Myocyte (in vitro differentiated cells): ENCODE data around the gene VPS13D. TPM values are rescaled to one million over a fixed set of nuclear protein-coding genes. Genes with fewer than 3 reads are reported as not detected.
A peak's percentile ranks its signal among the peaks of the same experiment; 100 is the strongest.
"Not testable (repeated sequence)": the region's sequence is repeated elsewhere in the genome, so short reads cannot be mapped to it uniquely, and the experiment has no call there.

ENCODE experiments used
- DNase-seq: peaks from one replicate; pipeline ENCODE4 v3.0.0-alpha.2; 2012; ENCODE audit warnings: low read depth
- total RNA-seq: library from RNA; depleted of rRNA; stranded (reverse); fragments of >200 nt; gene quantifications from 2 replicates; pipeline ENCODE4 v1.2.3, GENCODE V29; 2014

VPS13D gene
- total RNA-seq, 1 donor from 2014 or later, result 23.0 TPM

GRCh38 chr1:12537294-12537693 lies 307.5 kb downstream of the VPS13D start:
- no peak for DNase-seq

DNA sequence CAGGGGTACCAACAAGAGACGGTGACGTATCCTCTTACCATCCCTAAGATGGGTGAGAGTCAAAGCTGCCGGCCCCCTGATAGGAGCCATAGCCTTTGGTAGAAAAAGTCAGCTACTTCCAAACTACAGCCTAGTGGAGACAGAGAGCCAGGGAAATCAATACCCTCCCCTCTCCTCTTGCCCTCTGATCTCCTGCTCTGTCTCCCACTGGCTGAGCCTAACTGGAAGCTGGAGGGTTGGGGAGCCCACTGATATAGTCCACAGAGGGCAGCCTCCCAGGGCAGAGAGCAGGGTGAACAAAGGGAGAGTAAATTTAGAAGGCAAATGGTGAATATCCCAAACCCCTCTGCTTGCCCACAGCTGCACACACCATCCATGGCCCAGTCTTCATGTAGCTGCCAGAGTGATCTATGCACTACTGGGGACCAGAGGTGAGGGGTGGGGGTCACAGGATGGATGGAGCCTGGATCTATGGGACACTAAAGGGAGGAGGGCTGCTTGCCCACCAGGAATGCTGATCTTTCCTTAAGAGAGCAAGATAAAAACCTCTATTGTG lies 308.2 kb downstream of the VPS13D start:
- DNase-seq, result no peak

GRCh38 chr1:12538536-12538935 lies 308.7 kb downstream of the VPS13D start:
- DNase-seq, result not testable (repeated sequence)

DNA sequence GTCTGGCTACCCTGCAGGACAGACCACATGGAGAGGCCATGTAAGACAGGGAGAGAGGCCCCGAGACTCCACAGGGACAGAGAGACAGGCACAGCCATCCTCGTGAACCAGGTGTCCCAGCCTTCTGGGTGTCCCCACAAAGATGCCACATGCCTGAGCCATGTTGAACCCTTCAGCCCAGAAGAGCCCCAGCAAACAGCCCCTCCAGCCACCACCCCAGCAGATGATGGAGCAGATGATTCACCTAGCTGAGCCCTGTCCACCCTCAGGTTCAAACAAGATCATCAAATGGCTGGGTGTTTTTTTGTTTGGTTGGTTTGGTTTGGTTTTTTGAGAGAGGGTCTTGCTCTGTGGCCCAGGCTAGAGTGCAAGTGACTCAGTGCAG lies 309.5 kb downstream of the VPS13D start:
- DNase-seq, result no peak

DNA sequence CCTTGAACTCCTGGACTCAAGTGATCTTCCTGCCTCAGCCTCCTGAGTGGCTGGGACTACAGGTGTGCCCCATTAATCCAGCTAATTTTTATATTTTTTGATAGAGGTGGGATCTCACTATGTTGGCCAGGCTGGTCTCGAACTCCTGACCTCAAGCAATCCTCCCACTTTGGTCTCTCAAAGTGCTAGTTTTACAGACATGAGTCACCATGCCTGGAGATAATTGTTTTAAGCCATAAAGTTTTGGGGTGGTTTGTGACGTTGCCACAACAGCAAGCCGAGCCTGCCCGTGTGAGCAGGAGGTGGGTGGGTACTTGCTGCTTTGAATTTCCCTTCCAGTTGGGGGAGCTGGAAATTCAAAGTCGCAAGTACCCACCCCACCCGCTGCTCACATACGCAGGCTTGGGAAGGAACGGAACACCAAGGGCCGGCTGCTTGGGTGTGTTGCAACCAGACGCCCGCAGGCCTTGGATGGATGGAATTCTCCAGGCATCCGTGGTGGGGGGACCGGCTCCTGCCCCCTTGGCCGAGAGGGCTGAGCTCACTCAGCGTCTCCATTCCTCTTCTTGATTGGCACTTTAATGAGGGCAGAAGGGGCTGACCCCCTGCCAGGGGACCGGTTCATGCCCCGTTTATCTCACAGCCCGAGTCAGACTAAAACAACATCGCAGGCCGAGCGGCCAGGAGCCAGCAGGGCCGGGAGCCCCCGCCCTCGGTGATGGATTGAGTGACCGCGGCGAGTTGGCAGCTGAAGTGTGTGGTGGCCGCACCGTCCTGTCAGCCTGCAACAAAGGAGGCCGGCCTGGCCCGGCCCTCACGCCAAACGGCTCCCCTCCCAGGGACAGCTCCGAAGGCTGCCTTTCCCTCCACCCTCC lies 310.1 kb downstream of the VPS13D start:
- peak; percentile 76 for DNase-seq

- no peak for DNase-seq
Measured at GRCh38 chr1:12540580-12541273, 310.9 kb downstream of the VPS13D start.

GRCh38 chr1:12541274-12542137 lies 311.7 kb downstream of the VPS13D start:
- DNase-seq, result no peak

DNA sequence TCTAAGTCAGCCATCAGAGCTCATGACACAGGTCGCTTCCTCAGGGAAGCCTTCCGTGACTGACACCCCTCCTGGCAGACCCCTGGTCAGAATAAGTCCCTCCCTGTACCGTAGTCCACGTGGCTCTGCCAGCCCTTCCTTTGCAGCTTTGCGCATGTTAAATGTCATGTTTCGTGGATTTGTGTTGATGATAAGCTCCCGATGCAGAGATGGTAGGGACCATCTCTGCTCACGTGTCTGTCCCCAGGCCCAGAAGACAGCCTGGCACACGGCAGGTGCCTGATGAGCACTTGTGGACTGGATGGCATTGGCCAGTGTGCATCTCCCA lies 312.3 kb downstream of the VPS13D start:
- no peak for DNase-seq

- DNase-seq, result no peak
Measured at GRCh38 chr1:12542616-12543592, 313.1 kb downstream of the VPS13D start.

- no peak for DNase-seq
Measured at GRCh38 chr1:12543740-12544154, 313.9 kb downstream of the VPS13D start.

DNA sequence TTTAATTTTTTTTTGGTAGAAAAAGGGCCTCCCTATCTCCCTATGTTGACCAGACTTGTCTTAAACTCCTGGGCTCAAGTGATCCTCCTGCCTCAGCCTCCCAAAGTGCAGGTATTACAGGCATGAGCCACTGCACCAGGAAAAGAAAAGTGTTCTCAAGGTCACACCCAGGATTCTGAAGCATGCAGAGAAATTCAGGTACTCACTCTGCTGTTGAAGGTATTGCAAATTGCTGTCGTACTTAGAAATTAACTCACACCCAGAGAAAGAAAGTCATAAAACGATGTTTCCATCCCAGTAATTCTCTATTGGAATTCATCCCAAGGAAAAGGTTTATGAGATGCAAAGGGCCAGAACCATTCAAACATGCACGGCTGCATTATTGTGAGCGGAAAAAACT lies 314.5 kb downstream of the VPS13D start:
- no peak for DNase-seq

DNA sequence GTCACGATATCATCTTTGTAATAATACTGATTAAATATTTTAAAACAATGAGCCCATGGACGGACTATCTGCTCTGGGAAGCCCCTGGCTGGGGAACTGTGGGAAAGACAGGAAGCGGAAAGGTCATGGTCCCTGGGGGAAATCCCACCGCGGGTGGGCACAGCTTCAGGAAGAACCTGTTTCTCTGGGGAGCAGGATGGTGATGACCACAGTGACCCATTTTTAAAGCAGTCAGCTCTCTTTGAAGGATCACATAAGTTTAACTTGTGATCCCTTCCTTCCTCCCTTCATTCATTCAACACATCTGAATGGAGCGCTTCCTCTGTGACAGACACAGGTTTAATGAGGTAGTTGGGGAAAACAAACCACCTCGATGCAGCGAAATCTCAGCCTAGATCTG lies 315.2 kb downstream of the VPS13D start:
- no peak for DNase-seq

GRCh38 chr1:12546771-12547585 lies 317.1 kb downstream of the VPS13D start:
- DNase-seq, result no peak

DNA sequence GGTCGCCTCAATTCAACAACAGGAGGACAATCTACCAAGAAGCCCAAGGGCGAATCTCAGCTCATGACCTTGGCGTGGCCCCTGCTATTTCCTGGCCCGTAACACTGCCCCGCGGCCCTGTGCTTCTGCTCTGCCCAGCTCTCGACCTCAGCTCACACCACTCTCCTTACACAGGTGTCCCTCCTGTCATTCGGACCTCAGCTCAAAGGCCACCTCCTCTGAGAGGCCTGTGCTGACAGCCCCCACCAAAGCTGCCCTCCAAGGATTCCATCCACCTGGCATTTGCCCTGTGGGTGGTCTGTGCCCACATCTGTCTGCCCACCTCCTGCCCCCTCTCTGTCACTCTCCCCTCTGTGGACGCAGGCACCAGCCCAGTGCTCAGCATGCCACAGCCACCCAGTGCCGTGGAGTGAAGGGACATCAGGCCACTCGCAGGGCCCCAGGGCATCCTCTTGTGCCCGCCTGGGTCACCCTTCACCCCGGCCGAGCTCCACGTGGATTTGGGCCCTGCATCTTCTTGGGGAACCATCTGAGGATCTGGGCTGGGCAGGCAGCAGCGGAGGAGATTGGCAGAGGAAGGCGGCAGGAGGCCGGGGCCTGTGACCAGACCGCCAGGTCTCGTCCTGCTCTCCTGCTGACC lies 317.9 kb downstream of the VPS13D start:
- DNase-seq, result no peak

GRCh38 chr1:12548279-12548972 lies 318.6 kb downstream of the VPS13D start:
- no peak for DNase-seq

DNA sequence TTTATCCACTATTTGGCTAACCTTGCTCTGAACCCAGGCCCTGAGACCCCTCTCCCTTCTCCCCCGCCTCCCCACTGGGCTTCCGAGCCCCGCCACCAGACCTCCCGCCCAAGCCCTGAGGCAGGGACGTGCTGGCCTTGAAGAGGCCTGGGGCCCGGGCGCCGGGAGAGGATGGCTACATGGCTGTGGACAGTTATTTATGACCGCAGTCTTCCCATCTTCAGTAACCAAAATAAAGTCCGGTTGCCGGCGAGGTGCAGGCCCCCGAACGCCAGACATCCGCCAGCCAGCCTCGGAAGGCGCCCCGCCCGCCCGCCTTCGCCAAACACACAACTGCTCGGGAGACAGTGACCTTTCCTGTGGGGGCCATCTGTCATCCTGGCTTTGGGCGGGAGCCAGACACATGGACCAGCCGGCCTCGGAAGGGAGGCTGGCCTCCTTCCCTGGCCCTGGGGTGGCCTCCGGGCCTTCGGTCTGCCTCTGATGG lies 319.2 kb downstream of the VPS13D start:
- peak; percentile 71 for DNase-seq

DNA sequence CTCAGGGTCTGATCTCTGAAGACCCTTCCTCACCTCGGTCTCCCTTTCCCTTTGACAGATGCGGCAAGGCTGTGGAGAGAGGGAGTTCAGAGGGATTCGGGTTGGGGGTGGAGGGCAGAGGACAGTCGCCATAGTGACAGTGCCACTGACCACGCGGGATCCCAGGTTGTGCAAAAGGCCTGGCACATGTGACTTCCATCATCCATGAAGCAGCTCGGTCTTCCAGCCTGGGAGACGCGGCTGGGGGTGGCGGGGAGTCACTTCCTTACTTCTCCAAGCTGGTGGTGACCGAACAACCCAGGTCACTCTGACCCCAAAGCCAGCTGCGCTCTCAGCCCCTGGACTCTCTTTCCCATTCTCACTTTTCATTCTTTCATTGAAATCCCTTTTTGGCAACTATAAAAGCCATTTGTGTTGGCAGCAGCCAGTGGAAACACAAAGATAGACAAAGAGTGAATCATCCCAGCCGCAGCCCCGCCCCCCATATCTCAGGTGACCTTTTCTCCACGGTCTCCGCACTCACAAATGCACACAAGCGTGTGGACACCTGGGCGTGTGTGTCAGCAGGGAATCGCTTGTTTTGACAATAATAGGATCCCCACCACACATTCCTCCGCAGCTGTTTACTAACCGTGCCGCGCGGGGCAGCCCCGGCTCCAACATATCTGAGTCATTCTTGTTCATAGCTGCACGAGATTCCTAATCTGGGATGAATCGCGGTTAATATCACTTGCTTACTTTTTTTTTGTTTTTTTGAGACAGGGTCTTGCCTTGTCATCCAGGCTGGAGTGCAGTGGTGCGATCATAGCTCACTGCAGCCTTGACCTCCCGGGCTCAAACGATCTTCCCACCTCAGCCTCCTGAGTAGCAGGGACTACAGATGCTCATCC lies 319.9 kb downstream of the VPS13D start:
- peak; percentile 97 for DNase-seq
